ENCODE results near the gene CLDN18.

Gene CLDN18

GRCh38 chr3:138060792-138061191 lies 50.8 kb downstream of the CLDN18 start:
- DNase-seq (ENCODE audit: low read depth in 1 of 2, low spot score in 1 of 2): no peak

- DNase-seq (ENCODE audit: low read depth in 1 of 2, low spot score in 1 of 2): no peak
These were observed 52.1 kb downstream of the CLDN18 start for GRCh38 chr3:138062037-138062436.

GRCh38 chr3:138062626-138063025 lies 52.7 kb downstream of the CLDN18 start:
- no peak for DNase-seq (ENCODE audit: low read depth in 1 of 2, low spot score in 1 of 2)

- DNase-seq (ENCODE audit: low read depth in 1 of 2, low spot score in 1 of 2): no peak
These were observed 53.5 kb downstream of the CLDN18 start for GRCh38 chr3:138063416-138063815.

- no peak for DNase-seq (ENCODE audit: low read depth in 1 of 2, low spot score in 1 of 2)
These were observed 56.0 kb downstream of the CLDN18 start for GRCh38 chr3:138065949-138066348.

GRCh38 chr3:138066383-138066782 lies 56.4 kb downstream of the CLDN18 start:
- no peak for DNase-seq (ENCODE audit: low read depth in 1 of 2, low spot score in 1 of 2)

- DNase-seq (ENCODE audit: low read depth in 1 of 2, low spot score in 1 of 2): no peak
These were observed 57.0 kb downstream of the CLDN18 start for GRCh38 chr3:138066972-138067371.

GRCh38 chr3:138068046-138068445 lies 58.1 kb downstream of the CLDN18 start:
- DNase-seq (ENCODE audit: low read depth in 1 of 2, low spot score in 1 of 2): no peak

GRCh38 chr3:138068579-138069174 lies 58.7 kb downstream of the CLDN18 start:
- peak; percentile 47 to 63 for DNase-seq (ENCODE audit: low read depth in 1 of 2, low spot score in 1 of 2)

- no peak for DNase-seq (ENCODE audit: low read depth in 1 of 2, low spot score in 1 of 2)
These were observed 60.0 kb downstream of the CLDN18 start for GRCh38 chr3:138070006-138070405.

- no peak for DNase-seq (ENCODE audit: low read depth in 1 of 2, low spot score in 1 of 2)
These were observed 62.8 kb downstream of the CLDN18 start for GRCh38 chr3:138072796-138073195.

- DNase-seq (ENCODE audit: low read depth in 1 of 2, low spot score in 1 of 2): no peak
These were observed 68.1 kb downstream of the CLDN18 start for GRCh38 chr3:138078096-138078495.

GRCh38 chr3:138078901-138079344 lies 69.0 kb downstream of the CLDN18 start:
- DNase-seq (ENCODE audit: low read depth in 1 of 2, low spot score in 1 of 2): no peak

GRCh38 chr3:138079901-138080300 lies 69.9 kb downstream of the CLDN18 start:
- DNase-seq (ENCODE audit: low read depth in 1 of 2, low spot score in 1 of 2): no peak

GRCh38 chr3:138081371-138082084 lies 71.6 kb downstream of the CLDN18 start:
- no peak for DNase-seq (ENCODE audit: low read depth in 1 of 2, low spot score in 1 of 2)

- no peak for DNase-seq (ENCODE audit: low read depth in 1 of 2, low spot score in 1 of 2)
These were observed 72.4 kb downstream of the CLDN18 start for GRCh38 chr3:138082085-138082991.

GRCh38 chr3:138082992-138083386 lies 73.0 kb downstream of the CLDN18 start:
- no peak for DNase-seq (ENCODE audit: low read depth in 1 of 2, low spot score in 1 of 2)

Data from stimulated activated CD4-positive, alpha-beta T cell treated with anti-CD3 and anti-CD28 coated beads, Interleukin-15, amount 100 ng/mL, for 1 hour (primary cell).